HG02610 (cell line): ENCODE measurements around the gene THBS3.
"Not testable (repeated sequence)": the region's sequence is repeated elsewhere in the genome, so short reads cannot be mapped to it uniquely, and the experiment has no call there.

Experiments used
- ATAC-seq: cut with Tn5 transposase; IDR thresholded peaks from one replicate; pipeline ENCODE4 v1.9.1; 2021; ENCODE audit warnings: mild to moderate bottlenecking, moderate library complexity; ENCODE audit not compliant: unreplicated experiment

THBS3 gene

DNA sequence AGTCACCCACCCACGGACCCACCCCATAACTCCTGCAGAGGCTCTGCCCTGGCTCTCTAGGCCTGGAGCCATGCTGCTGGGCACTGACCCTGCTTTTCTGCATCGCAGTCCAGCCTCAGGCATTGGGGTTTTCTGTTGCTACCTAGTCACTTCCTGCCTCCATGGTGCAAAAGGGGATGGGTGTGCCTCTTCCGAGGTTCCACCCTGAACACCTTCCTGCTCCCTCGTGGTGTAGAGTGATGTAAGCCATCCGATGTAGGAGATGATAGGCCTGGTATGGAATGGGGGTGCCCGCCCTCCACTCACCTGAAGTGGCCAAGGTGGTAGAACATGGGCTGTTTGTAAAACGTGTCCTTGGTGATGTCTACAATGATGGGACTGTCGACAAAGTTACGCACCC lies 27.7 kb upstream of the THBS3 start:
- ATAC-seq = not testable (repeated sequence)

GRCh38 chr1:155233502-155233901 lies 25.8 kb upstream of the THBS3 start:
- not testable (repeated sequence) for ATAC-seq

- ATAC-seq = not testable (repeated sequence)
Observed at GRCh38 chr1:155232001-155232978, 24.6 kb upstream of the THBS3 start.

DNA sequence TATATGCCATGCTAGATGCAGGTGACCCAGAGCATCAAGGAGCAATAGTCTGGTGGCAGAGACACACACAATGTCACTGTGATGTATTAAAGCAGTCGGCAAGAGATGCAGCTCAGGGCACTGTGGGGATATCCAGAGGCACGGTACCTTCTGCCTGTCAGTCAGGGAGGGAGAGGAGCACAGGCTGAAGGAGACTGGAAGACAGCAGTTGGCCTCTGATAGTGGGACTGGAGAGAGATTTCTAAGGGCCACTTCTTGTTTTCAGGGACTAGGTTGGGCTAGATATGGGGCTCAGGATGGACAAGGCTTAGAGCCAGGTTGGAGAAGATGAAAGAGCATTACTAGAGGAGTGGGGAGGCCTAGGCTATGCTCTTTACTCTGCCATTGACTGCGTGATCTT lies 23.6 kb upstream of the THBS3 start:
- not testable (repeated sequence) for ATAC-seq

DNA sequence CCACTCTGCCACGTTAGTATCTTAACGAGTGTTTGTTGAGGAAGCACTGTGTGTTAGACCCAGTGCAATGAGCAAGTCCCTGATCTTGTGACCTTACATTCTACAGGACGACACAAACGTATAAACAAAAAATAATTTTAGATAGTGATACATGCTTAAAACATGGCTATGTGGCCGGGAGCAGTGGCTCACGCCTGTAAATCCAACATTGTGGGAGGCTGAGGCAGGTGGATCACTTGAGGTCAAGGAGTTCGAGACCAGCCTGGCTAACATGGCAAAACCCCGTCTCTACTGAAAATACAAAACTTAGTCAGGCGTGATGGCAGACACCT lies 20.4 kb upstream of the THBS3 start:
- ATAC-seq = no peak

- ATAC-seq = peak; percentile 88
Observed at GRCh38 chr1:155227261-155228095, 19.8 kb upstream of the THBS3 start.

DNA sequence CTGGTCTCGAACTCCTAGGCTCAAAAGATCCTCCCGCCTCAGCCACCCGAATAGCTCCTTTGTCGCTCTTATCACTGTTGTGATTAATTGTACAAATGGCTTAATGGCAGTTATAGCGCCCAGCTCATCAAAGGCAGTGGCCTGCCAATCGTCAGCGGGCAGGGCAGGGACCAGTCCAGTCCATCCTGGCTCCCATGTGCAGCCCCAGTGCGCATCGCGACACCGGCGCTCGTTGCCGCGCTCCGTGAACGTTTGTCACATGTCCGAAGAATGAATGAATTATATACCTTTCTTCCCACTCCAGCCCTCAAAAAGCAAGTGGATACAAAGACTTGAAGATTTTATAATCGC lies 19.2 kb upstream of the THBS3 start:
- no peak for ATAC-seq

GRCh38 chr1:155226188-155226909 lies 18.7 kb upstream of the THBS3 start:
- peak; percentile 29 for ATAC-seq

DNA sequence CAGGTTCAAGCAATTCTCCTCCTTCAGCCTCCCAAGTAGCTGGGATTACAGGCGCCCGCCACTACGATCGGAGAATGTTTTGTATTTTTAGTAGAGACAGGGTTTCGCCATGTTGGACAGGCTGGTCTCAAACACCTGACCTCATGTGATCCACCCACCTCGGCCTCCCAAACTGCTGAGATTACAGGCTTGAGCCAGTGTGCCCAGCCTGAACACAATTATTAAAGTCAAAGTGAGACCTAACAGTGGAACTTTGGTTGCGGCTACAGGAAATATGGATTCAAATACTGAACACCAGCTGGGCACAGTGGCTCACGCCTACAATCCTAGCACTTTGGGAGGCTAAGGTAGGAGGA lies 17.7 kb upstream of the THBS3 start:
- not testable (repeated sequence) for ATAC-seq

GRCh38 chr1:155223047-155223446 lies 15.3 kb upstream of the THBS3 start:
- no peak for ATAC-seq

- ATAC-seq = not testable (repeated sequence)
Observed at GRCh38 chr1:155220211-155220965, 12.7 kb upstream of the THBS3 start.

DNA sequence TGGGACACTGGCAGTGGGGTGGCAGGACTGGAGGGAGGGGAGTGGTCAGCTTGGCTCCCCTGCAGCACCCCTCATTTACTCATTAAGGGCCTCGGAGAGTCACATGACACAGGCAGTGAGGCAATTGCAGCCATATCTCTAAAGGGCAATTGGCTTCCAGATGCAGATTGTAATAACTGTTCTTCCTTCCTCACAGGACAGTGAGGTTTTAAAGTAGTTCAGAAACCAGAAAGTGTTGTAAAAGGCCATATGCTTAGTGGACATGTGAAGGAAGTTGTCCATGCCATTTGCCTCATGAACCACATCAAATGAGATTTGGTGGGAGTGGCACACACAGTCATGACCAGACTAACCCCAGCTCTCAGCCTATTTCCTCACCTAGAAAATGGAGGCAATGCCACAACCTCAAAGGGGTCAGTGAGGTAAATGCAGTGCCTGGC lies 11.9 kb upstream of the THBS3 start:
- ATAC-seq = no peak

- no peak for ATAC-seq
Observed at GRCh38 chr1:155218854-155219591, 11.3 kb upstream of the THBS3 start.

GRCh38 chr1:155214702-155215101 lies 7.0 kb upstream of the THBS3 start:
- ATAC-seq = not testable (repeated sequence)

GRCh38 chr1:155212051-155212440 lies 4.3 kb upstream of the THBS3 start:
- not testable (repeated sequence) for ATAC-seq

DNA sequence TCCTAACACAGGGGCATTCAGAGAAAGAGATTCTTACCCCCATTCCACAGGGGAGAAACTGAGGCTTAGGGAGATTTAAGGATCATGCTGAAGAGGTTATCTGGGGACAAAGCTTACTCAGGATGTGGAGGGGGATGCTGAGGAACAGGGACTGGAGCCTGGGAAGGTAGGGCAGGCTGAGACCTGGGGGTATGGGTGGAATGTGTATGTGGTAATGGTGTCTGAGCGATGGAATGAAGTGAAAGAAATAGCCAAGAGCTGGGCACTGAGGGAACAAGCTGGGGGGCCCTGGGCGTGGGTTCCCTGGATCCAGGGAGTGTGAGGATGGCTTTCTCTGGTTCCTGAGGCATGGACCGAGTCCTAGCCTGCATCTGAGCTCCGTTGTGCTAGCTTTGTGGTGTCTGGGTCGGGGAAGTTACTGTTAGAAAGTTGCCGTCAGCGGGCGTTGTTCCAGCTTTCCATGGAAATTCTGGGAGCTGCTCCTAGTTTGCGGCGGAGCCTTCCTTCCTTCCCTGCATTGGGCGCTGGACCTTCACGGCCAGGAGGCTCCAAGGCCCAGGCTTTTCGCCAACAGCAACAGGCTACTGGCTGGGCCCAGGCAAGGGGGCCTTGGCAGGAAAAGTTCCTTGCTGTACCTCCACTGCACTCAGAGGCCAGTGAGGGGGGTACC lies 3.8 kb upstream of the THBS3 start:
- not testable (repeated sequence) for ATAC-seq

- no peak for ATAC-seq
Observed at GRCh38 chr1:155210314-155211104, 2.8 kb upstream of the THBS3 start.

GRCh38 chr1:155209312-155209721 lies 1.6 kb upstream of the THBS3 start:
- ATAC-seq = no peak
